Endothelial cell of hepatic sinusoid (primary cell): Measurements from ENCODE around the gene POT1.

Experiments
- in situ Hi-C: cut with HindIII; loops from 2 replicates; pipeline ENCODE4 v1.10.0; 2017; ENCODE audit warnings: low sequenced_read_pairs

Gene POT1

GRCh38 chr7:124812764-124813163 is 116.9 kb downstream of the POT1 start:
- in situ Hi-C loops: no loop called here

- in situ Hi-C loops: no loop called here
Measured at GRCh38 chr7:124811341-124811740, 118.3 kb downstream of the POT1 start.

DNA sequence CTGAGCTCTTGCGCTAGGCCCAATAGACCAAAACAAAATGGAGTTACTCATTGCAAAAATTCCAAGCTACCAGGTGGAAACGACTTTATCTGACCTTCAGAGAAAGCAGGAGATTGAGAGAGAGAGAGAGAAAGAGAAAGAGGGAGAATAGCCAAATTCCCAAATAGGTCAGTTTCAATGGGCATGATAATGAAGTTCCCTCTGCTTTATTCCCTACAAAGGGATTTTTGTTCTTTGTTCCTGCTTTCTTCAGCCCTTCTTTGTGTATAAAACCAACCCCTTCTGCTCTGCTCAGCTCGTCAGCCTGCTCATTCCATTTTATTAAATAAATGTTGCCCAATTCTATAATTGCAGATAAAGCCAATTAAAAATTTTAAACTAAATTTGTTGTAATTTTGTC is 119.0 kb downstream of the POT1 start:
- in situ Hi-C loops: no loop called here

DNA sequence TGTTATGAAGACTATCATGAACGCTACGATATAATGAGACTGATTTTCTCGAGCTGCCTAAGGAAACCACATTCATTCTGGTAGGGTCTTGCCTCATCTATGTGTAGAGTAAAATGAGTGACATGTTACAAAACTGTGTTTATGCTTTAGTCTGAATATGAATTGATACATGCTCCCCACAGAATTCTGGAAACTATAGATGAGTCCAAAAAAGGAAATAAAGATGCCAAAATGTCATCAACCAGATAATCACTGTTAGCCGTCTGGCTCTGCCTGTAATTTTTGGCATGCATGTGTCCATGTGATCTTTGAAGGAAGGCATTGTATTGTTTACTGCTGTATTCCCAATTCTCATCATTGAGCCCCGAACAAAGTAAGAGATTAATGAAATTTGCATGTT is 121.4 kb downstream of the POT1 start:
- in situ Hi-C loops: no loop called here

- in situ Hi-C loops: no loop called here
Measured at GRCh38 chr7:124801330-124801895, 128.2 kb downstream of the POT1 start.

DNA sequence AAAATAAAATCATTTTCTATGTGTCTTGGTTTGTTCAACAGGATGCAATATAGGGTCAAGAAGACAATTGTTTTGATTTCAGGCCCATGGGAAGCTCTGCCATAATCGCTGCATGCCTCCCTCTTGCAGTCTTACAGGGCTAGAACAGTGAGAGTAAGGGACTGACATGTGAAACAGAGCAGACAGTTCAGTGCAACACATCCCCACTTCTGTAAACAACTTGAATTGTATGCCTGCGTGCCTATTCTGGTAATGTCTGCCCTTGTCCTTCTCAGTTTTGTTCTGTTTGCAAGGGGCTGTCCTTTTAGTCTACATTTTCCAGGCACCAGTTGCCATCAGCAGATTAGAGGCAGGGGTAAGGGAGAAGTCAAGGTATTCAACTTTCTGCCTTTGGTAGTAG is 129.2 kb downstream of the POT1 start:
- in situ Hi-C loops: no loop called here

- in situ Hi-C loops: no loop called here
Measured at GRCh38 chr7:124799448-124799847, 130.2 kb downstream of the POT1 start.

DNA sequence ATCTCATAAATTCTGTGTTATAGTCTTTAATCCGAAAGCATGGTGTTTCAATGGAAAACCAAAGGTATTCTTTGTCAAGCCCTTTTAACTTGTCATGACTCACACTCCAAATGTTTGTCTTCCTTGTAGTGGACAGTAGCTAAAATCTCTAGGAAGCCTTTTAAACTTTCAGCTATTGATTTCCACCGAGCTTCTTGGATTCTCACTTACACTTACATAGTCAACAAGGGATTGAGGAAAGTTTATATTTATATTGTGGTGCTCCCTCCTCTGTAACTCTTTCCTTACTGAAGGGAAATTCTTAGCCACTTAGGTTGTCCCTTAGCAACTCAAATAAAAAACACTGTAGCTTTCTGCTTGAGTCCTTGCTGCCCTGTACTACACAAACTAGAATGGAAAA is 132.9 kb downstream of the POT1 start:
- in situ Hi-C loops: no loop called here

GRCh38 chr7:124792696-124793095 is 136.9 kb downstream of the POT1 start:
- in situ Hi-C loops: no loop called here

GRCh38 chr7:124792002-124792401 is 137.6 kb downstream of the POT1 start:
- in situ Hi-C loops: no loop called here

DNA sequence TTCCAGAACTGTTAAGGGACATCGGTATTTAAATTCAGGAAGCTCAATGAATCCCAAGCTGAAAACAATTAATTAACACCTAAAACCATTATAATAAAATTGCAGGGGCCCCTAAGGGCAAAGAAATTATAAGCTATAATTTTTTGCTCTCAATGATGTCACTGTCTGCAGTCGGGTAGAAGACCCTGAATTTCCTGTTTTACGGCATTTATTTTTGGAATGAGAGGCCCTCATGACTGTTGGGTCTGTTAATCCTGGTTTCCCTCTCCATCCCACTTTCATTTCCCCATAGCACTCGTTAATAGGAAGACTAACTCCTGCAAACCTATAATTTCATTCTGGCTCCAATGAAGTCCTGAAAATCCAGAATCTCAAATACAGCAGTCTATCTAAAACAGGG is 138.2 kb downstream of the POT1 start:
- in situ Hi-C loops: no loop called here

DNA sequence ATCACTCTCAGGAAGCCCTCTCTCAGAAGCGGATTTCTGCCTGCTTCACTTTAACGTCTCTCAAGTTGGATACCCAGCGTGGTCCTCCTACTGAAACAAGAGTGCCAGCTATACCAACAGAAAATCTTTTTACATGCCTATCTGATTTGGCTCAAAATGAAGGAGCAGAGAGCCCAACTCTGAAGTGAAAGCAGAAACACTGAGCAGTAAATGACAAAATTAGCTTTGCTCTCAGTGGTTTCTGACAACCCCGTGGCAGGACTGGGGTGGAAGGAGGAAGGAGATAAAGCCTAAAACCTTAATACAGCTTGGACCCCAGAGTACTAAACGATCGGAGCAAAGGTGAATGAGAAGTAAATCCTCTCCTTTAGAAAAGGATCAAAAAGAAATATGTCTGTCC is 139.0 kb downstream of the POT1 start:
- in situ Hi-C loops: no loop called here

DNA sequence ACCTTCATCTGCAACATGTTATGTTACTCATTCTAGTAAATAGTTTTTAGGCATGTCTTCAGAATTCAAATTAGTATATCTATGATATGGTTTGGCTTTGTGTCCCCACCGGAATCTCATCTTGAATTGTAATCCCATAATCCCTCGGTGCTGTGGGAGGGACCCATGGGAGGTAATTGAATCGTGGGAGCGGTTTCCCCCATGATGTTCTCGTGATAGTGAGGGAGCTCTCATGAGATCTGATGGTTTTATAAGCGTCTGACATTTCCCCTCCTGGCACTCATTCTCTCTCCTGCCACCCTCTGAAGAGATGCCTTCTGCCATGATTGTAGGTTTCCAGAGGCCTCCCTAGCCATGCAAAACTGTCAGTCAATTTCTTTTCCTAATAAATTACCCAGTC is 143.6 kb downstream of the POT1 start:
- in situ Hi-C loops: no loop called here

DNA sequence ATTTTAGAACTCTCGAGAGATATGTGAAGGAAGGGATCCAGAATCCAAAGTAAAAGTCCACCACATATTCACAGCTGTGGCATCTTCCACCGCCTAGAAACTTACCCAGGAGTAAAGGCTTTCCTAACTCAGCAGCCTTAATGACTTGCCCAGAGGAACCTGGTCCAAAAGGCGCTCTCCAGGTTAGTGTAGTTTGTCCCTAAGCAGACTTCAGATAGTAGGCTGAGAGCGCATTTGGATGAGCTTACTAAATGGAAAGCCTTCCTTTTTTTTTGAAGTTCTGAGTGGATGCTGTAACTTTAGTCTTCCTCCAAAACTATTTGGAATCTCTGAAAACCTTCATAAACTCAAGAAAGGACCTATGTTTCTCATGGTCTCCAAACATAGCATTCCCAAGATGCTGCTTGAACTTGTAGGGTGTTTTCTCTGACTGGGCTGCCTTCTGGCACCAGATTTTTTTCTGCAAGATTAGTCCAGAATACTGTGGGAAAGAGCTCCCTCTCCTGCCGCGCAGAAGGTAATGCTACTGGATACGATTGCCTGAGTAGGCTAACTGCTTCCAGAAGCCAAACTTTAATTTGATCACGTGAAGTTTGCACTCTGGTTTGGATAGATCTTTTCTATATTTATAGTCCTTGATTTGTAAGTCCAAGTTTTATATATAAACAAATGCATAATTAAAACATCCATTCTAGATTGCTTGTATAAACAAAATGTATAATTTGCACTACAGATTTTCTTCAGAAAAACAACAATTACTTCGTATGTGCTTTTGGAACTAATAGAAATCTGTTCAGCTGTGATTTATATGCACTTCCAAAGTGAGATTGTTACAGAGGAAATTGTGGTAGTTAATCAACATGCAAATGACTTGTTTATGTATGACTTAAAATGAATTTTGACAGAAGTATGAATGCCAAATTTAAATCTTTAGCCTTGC is 144.5 kb downstream of the POT1 start:
- in situ Hi-C loops: no loop called here

DNA sequence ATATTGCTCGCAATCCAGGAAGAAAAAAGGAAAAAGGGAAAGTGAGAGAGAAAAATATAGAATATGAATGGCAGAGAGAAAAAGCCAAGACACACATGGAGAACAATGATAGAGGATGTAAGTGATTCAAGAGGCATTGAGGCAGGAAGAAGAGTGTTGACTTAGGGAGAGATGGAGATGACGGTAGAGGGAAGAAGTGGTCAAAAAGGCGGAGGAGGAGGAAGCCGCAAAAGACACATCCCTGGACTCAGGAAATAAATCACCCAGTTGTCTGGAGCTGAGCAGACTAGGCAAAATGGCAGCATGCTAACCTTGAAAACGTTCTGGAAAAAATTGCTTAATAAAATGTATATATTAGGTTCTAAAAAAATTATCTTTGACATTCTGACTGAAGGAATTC is 146.4 kb downstream of the POT1 start:
- in situ Hi-C loops: no loop called here

GRCh38 chr7:124781907-124782734 is 147.5 kb downstream of the POT1 start:
- in situ Hi-C loops: no loop called here

DNA sequence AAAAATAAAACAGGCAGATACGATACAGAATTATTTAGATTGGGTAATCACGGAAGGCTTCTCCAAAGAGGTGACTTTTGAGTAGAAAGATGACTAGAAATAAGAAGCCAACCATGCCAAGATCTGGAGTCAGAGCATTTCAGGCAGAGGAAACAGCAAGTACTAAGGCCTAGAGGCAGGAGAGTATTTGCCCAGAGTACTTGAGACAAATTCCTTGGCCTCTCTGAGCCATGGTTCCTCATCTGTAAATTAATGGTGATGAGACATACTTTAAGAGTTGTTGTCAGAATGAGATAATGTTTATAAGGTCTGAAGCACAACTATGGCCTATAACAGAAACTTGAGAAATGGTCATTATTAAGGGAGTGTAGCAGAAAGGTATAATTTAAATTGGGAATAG is 148.2 kb downstream of the POT1 start:
- in situ Hi-C loops: no loop called here

DNA sequence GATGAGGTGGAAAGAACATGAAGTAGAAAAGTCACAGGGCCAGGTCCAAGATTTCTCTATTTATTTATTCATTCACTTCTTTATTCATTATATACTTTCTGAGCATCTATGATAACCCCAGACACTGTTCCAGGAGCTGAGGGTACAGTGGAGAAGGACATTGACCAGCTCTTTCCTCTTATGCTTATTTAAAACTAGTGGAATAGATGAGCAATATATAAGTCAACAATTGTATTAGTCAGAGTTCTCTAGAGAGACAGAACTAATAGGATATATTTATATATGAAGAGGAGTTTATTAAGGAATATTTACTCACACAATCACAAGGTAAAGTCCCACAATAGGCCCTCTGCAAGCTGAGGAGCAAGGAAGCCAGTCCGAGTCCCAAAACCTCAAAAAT is 149.0 kb downstream of the POT1 start:
- in situ Hi-C loops: no loop called here

DNA sequence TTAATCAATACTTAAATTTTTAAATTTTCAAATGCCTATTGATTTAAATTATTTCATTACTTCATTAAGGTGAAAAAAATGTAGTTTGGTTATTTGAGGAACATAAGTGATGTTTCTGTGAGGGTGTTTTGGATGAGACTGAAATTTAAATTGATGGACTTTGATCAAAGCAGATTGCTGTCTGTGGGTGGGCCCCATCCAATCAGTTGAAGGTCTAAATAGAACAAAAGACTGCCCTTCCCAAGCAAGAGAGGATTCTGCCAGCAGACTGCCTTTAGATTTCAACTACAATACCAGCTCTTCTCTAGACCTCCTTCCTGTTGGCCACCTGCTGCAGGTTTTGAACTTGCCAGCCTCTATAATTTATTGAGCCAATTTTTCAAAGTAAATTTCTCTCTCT is 149.6 kb downstream of the POT1 start:
- in situ Hi-C loops: no loop called here

GRCh38 chr7:124779620-124780019 is 150.0 kb downstream of the POT1 start:
- in situ Hi-C loops: no loop called here

DNA sequence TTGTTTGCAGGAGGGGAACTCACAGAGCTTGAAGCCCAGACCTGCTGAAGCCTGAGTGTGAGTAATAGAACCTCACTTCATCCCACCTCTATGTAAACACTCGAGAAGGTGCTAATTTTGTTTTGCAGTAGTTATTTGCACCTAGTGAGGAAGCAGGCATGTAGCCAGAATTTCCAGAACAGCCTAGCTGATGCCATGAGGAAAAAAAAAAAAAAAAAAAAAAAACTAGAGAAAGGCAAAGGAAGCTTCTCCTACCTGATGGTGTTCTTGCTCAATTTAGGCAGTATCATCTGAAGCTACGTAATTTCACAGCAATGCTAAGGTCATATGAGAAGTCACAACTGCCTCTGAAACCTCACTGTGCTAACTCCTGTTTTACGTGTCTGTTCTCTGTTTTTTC is 150.4 kb downstream of the POT1 start:
- in situ Hi-C loops: no loop called here

GRCh38 chr7:124777268-124777667 is 152.4 kb downstream of the POT1 start:
- in situ Hi-C loops: no loop called here
